H1 (cell line): ENCODE results near the gene RDH12. TPM values are rescaled to one million over a fixed set of nuclear protein-coding genes. Genes with fewer than 3 reads are reported as not detected.

Source experiments
- CHD2 ChIP-seq: IDR thresholded peaks from 2 replicates; pipeline ENCODE4 v1.6.1; 2012; ENCODE audit warnings: low read length, improper control_type of control experiment
- NANOG ChIP-seq: IDR thresholded peaks from 2 replicates; pipeline ENCODE4 v1.6.1; 2011; ENCODE audit warnings: low read length, low read depth, mild to moderate bottlenecking, inconsistent platforms; ENCODE audit not compliant: insufficient read depth, poor library complexity, severe bottlenecking
- RBBP5 ChIP-seq: IDR thresholded peaks from 2 replicates; pipeline ENCODE4 v1.7.1; 2012; ENCODE audit warnings: low read depth, mild to moderate bottlenecking, inconsistent platforms, low read length, moderate library complexity, borderline replicate concordance
- SIN3A ChIP-seq, 2 experiments: IDR thresholded peaks in 1 of 2; conservative IDR thresholded peaks in 1 of 2; 2 replicates each; pipeline ENCODE4 v1.6.1; 2011 to 2012; ENCODE audit warnings: low read length in 2 of 2, improper control_type of control experiment in 1 of 2, low read depth in 1 of 2, mild to moderate bottlenecking in 1 of 2
- polyA plus RNA-seq, 7 experiments: library from polyadenylated mRNA; depleted of rRNA in 3 of 7; stranded (reverse) in 5 of 7; unstranded in 2 of 7; fragments of >200 nt in 5 of 7; fragments of 200-250 nt in 2 of 7; gene quantifications; 1 replicate in 5 of 7; 2 replicates in 1 of 7; 4 replicates in 1 of 7; pipeline versions ENCODE4 v1.2.1 to v1.2.3, GENCODE V29; 2011 to 2013; ENCODE audit warnings: missing spikeins in 2 of 7, mixed read lengths in 2 of 7
- total RNA-seq: library from RNA; stranded (reverse); fragmentation: NEBNext Ultra II Directional; extraction: Animal tissue kit (Norgen Biotek cat#: 25700); gene quantifications from 2 replicates; pipeline ENCODE4 v1.2.1, GENCODE V29; 2021
- TF ChIP-seq, protein P1 (sequence below): fragments of 300-600 bp; sonication (generic); IDR thresholded peaks from 2 replicates; pipeline ENCODE4 v1.7.1; 2012; ENCODE audit warnings: low read length, moderate library complexity, mild to moderate bottlenecking, inconsistent platforms; ENCODE audit not compliant: insufficient replicate concordance
- TF ChIP-seq, protein P2 (sequence below), 3 experiments: IDR thresholded peaks; 1 replicate in 2 of 3; 2 replicates in 1 of 3; pipeline versions ENCODE4 v1.5.1 to v1.6.1; 2011; ENCODE audit warnings: low read length in 3 of 3, mild to moderate bottlenecking in 3 of 3, inconsistent platforms in 2 of 3, low read depth in 1 of 3, moderate library complexity in 1 of 3; ENCODE audit not compliant: insufficient read depth in 1 of 3; ENCODE audit errors: control extremely low read depth in 1 of 3

Gene RDH12
- total and polyA plus RNA-seq, 2 of the 8 experiments (the other 6 are each of a cell fraction or from before 2014, with no cell fraction given): 1.2 to 1.5 TPM

DNA sequence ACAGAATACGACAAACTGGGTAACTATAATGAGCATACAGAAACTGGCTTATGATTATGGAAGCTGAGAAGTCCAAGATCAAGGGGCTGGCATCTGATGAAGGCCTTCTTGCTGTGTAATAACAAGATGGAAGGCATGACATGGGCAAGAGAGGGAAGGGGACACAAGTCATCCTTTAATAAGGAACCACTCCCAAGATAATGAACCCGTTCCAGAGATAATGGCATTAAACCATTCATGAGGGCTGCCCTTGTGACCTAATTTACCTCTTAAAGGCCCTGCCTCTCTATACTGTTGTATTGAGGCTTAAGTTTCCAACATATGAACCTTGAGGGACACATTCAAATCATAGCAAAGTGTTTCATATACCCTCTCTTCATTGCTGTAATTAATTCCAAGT is 22.7 kb upstream of the RDH12 start (continued):
- TF ChIP-seq, protein P1, sequence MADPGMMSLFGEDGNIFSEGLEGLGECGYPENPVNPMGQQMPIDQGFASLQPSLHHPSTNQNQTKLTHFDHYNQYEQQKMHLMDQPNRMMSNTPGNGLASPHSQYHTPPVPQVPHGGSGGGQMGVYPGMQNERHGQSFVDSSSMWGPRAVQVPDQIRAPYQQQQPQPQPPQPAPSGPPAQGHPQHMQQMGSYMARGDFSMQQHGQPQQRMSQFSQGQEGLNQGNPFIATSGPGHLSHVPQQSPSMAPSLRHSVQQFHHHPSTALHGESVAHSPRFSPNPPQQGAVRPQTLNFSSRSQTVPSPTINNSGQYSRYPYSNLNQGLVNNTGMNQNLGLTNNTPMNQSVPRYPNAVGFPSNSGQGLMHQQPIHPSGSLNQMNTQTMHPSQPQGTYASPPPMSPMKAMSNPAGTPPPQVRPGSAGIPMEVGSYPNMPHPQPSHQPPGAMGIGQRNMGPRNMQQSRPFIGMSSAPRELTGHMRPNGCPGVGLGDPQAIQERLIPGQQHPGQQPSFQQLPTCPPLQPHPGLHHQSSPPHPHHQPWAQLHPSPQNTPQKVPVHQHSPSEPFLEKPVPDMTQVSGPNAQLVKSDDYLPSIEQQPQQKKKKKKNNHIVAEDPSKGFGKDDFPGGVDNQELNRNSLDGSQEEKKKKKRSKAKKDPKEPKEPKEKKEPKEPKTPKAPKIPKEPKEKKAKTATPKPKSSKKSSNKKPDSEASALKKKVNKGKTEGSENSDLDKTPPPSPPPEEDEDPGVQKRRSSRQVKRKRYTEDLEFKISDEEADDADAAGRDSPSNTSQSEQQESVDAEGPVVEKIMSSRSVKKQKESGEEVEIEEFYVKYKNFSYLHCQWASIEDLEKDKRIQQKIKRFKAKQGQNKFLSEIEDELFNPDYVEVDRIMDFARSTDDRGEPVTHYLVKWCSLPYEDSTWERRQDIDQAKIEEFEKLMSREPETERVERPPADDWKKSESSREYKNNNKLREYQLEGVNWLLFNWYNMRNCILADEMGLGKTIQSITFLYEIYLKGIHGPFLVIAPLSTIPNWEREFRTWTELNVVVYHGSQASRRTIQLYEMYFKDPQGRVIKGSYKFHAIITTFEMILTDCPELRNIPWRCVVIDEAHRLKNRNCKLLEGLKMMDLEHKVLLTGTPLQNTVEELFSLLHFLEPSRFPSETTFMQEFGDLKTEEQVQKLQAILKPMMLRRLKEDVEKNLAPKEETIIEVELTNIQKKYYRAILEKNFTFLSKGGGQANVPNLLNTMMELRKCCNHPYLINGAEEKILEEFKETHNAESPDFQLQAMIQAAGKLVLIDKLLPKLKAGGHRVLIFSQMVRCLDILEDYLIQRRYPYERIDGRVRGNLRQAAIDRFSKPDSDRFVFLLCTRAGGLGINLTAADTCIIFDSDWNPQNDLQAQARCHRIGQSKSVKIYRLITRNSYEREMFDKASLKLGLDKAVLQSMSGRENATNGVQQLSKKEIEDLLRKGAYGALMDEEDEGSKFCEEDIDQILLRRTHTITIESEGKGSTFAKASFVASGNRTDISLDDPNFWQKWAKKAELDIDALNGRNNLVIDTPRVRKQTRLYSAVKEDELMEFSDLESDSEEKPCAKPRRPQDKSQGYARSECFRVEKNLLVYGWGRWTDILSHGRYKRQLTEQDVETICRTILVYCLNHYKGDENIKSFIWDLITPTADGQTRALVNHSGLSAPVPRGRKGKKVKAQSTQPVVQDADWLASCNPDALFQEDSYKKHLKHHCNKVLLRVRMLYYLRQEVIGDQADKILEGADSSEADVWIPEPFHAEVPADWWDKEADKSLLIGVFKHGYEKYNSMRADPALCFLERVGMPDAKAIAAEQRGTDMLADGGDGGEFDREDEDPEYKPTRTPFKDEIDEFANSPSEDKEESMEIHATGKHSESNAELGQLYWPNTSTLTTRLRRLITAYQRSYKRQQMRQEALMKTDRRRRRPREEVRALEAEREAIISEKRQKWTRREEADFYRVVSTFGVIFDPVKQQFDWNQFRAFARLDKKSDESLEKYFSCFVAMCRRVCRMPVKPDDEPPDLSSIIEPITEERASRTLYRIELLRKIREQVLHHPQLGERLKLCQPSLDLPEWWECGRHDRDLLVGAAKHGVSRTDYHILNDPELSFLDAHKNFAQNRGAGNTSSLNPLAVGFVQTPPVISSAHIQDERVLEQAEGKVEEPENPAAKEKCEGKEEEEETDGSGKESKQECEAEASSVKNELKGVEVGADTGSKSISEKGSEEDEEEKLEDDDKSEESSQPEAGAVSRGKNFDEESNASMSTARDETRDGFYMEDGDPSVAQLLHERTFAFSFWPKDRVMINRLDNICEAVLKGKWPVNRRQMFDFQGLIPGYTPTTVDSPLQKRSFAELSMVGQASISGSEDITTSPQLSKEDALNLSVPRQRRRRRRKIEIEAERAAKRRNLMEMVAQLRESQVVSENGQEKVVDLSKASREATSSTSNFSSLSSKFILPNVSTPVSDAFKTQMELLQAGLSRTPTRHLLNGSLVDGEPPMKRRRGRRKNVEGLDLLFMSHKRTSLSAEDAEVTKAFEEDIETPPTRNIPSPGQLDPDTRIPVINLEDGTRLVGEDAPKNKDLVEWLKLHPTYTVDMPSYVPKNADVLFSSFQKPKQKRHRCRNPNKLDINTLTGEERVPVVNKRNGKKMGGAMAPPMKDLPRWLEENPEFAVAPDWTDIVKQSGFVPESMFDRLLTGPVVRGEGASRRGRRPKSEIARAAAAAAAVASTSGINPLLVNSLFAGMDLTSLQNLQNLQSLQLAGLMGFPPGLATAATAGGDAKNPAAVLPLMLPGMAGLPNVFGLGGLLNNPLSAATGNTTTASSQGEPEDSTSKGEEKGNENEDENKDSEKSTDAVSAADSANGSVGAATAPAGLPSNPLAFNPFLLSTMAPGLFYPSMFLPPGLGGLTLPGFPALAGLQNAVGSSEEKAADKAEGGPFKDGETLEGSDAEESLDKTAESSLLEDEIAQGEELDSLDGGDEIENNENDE: no peak
- TF ChIP-seq, protein P2, sequence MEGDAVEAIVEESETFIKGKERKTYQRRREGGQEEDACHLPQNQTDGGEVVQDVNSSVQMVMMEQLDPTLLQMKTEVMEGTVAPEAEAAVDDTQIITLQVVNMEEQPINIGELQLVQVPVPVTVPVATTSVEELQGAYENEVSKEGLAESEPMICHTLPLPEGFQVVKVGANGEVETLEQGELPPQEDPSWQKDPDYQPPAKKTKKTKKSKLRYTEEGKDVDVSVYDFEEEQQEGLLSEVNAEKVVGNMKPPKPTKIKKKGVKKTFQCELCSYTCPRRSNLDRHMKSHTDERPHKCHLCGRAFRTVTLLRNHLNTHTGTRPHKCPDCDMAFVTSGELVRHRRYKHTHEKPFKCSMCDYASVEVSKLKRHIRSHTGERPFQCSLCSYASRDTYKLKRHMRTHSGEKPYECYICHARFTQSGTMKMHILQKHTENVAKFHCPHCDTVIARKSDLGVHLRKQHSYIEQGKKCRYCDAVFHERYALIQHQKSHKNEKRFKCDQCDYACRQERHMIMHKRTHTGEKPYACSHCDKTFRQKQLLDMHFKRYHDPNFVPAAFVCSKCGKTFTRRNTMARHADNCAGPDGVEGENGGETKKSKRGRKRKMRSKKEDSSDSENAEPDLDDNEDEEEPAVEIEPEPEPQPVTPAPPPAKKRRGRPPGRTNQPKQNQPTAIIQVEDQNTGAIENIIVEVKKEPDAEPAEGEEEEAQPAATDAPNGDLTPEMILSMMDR (IDR thresholded peaks at IDR 0.05; ENCODE audit: control extremely low read depth in 1 of 3, insufficient read depth in 1 of 3, low read depth in 1 of 3, low read length in 3 of 3): no peak
- TF ChIP-seq SIN3A (conservative IDR thresholded peaks at IDR 0.05 in 1 of 2, IDR thresholded peaks at IDR 0.05 in 1 of 2; ENCODE audit: low read depth in 1 of 2, low read length in 2 of 2) (no peak), NANOG (no peak), RBBP5 (no peak), CHD2 (no peak)
- TF ChIP-seq, all 59 proteins: peak for 0
